ENCODE measurements around the gene EXOG.

DNA sequence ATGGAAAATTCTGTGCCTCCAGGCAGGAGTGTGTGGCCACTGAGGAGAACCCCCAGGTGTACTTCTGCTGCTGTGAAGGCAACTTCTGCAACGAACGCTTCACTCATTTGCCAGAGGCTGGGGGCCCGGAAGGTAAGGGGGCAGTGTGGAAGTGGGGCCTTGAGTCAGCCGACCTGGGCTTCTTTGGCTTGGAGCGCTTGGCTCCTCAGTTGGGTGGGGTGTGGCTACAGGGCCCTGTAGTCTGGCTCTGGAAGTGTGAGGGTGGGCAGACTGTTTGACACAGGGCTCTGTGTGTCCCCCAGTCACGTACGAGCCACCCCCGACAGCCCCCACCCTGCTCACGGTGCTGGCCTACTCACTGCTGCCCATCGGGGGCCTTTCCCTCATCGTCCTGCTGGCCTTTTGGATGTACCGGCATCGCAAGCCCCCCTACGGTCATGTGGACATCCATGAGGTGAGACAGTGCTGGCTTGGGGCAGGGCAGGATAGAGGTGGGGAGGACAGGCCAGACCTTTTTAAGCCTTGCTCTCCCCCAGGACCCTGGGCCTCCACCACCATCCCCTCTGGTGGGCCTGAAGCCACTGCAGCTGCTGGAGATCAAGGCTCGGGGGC lies 18.2 kb upstream of the EXOG start:
- TF ChIP-seq, protein P1, sequence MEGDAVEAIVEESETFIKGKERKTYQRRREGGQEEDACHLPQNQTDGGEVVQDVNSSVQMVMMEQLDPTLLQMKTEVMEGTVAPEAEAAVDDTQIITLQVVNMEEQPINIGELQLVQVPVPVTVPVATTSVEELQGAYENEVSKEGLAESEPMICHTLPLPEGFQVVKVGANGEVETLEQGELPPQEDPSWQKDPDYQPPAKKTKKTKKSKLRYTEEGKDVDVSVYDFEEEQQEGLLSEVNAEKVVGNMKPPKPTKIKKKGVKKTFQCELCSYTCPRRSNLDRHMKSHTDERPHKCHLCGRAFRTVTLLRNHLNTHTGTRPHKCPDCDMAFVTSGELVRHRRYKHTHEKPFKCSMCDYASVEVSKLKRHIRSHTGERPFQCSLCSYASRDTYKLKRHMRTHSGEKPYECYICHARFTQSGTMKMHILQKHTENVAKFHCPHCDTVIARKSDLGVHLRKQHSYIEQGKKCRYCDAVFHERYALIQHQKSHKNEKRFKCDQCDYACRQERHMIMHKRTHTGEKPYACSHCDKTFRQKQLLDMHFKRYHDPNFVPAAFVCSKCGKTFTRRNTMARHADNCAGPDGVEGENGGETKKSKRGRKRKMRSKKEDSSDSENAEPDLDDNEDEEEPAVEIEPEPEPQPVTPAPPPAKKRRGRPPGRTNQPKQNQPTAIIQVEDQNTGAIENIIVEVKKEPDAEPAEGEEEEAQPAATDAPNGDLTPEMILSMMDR (conservative IDR thresholded peaks at IDR 0.05 in 1 of 2, IDR thresholded peaks at IDR 0.05 in 1 of 2; ENCODE audit: low read depth in 1 of 2, low read length in 2 of 2), result no peak
- TF ChIP-seq EZH2 (IDR thresholded peaks at IDR 0.05; ENCODE audit: low read length, missing control alignments), result no peak

Data from fibroblast of lung (primary cell).